HCT116 (cell line): ENCODE data around the gene CIDEA. TPM values are rescaled to one million over a fixed set of nuclear protein-coding genes. Genes with fewer than 3 reads are reported as not detected.

Experiments used
- ATAC-seq: fragments of 200-7000 bp; cut with Tn5 transposase; 2 replicates; pipeline ENCODE4 v1.9.1; 2020; ENCODE audit warnings: mild to moderate bottlenecking, moderate library complexity
- BruUV-seq: library from RNA; stranded (reverse); fragments of 400-500 nt; replicated peaks from 2 replicates; lab custom pipeline; 2021; lab: Mats Ljungman, UMichigan
- CTCF ChIA-PET: fragments of 300-600 bp; sonication (Branson Sonifier 250); formaldehyde crosslinking; loops from one replicate; lab custom pipeline; 2021; ENCODE audit warnings: antibody characterized with exemption; lab: Charles Lee
- POLR2A ChIA-PET: fragments of 300-600, 350-600 bp; sonication (Branson Sonifier 250); formaldehyde crosslinking; loops from one replicate; lab custom pipeline; 2021; ENCODE audit warnings: antibody characterized with exemption; lab: Charles Lee
- RAD21 ChIA-PET, 2 experiments: fragments of 300-600 bp; sonication (Branson Sonifier 250); formaldehyde crosslinking; loops; one replicate each; lab custom pipeline; 2023; ENCODE audit warnings: low total read pairs in 2 of 2; ENCODE audit not compliant: uncharacterized antibody in 2 of 2, unreplicated experiment in 2 of 2, low non-redundant PET in 1 of 2; lab: Charles Lee
- DNase-seq: peaks from one replicate; pipeline ENCODE4 v3.0.0-alpha.2; 2010; ENCODE audit warnings: low read depth, low spot score
- H2AFZ ChIP-seq: fragments of 200-600 bp; shearing (Covaris generic), sonication (generic); 2 replicates; pipeline ENCODE4 v1.6.1; 2017; ENCODE audit warnings: low read depth, mixed run types, mixed read lengths, antibody characterized with exemption, low read length; ENCODE audit not compliant: poor library complexity, severe bottlenecking
- H3K27ac ChIP-seq: 2 replicates; pipeline ENCODE4 v1.5.1; 2012; ENCODE audit warnings: low read depth, low read length
- H3K27me3 ChIP-seq: fragments of 200-600 bp; sonication (generic); 2 replicates; pipeline ENCODE4 v1.6.1; 2016; ENCODE audit warnings: mixed run types, low read length, mixed read lengths; ENCODE audit not compliant: insufficient read depth
- H3K36me3 ChIP-seq, 2 experiments: fragments of 200-500 bp in 1 of 2; fragments of 200-600 bp in 1 of 2; sonication (Bioruptor generic) in 1 of 2; sonication (generic) in 1 of 2; 2 replicates each; pipeline versions ENCODE4 v1.5.1 to v1.6.1; 2014 to 2016; ENCODE audit warnings: low read length in 2 of 2, inconsistent platforms in 1 of 2, mixed read lengths in 1 of 2, mixed run types in 1 of 2; ENCODE audit not compliant: insufficient read depth in 2 of 2, control insufficient read depth in 1 of 2
- H3K4me1 ChIP-seq, 2 experiments: fragments of 200-600 bp in 1 of 2; sonication (generic) in 1 of 2; 2 replicates each; pipeline versions ENCODE4 v1.5.1 to v1.6.1; 2012 to 2017; ENCODE audit warnings: low read length in 2 of 2, inconsistent platforms in 1 of 2, mild to moderate bottlenecking in 1 of 2, mixed read lengths in 1 of 2, mixed run types in 1 of 2, moderate library complexity in 1 of 2; ENCODE audit not compliant: insufficient read depth in 2 of 2, control insufficient read depth in 1 of 2
- H3K4me2 ChIP-seq: fragments of 200-600 bp; sonication (generic); 2 replicates; pipeline ENCODE4 v1.6.1; 2017; ENCODE audit warnings: mixed run types, low read length, mixed read lengths
- H3K4me3 ChIP-seq, 2 experiments: fragments of 200-600 bp in 1 of 2; sonication (generic) in 1 of 2; replicated peaks in 1 of 2; 2 replicates each; pipeline ENCODE4 v1.5.1; 2011 to 2016; ENCODE audit warnings: low read length in 2 of 2, control low read depth in 1 of 2, low read depth in 1 of 2, mild to moderate bottlenecking in 1 of 2, mixed read lengths in 1 of 2, mixed run types in 1 of 2
- H3K79me2 ChIP-seq: fragments of 200-600 bp; sonication (generic); 2 replicates; pipeline ENCODE4 v1.6.1; 2017; ENCODE audit warnings: mild to moderate bottlenecking, mixed run types, low read length, moderate library complexity, mixed read lengths; ENCODE audit not compliant: insufficient read depth
- H3K9ac ChIP-seq: fragments of 200-600 bp; sonication (generic); 2 replicates; pipeline ENCODE4 v1.6.1; 2016; ENCODE audit warnings: low read length, mixed read lengths
- H3K9me2 ChIP-seq: fragments of 200-600 bp; sonication (generic), shearing (Covaris generic); 2 replicates; pipeline ENCODE4 v1.6.1; 2017; ENCODE audit warnings: mixed run types, mild to moderate bottlenecking, moderate library complexity; ENCODE audit not compliant: insufficient read depth
- H3K9me3 ChIP-seq, 2 experiments: fragments of 200-500 bp in 1 of 2; fragments of 200-600 bp in 1 of 2; sonication (Bioruptor generic) in 1 of 2; sonication (generic) in 1 of 2; 2 replicates each; pipeline ENCODE4 v1.6.1; 2014 to 2017; ENCODE audit warnings: low read length in 2 of 2, mixed read lengths in 2 of 2, inconsistent platforms in 1 of 2, low read depth in 1 of 2, mild to moderate bottlenecking in 1 of 2, mixed run types in 1 of 2, moderate library complexity in 1 of 2; ENCODE audit not compliant: control insufficient read depth in 1 of 2, insufficient read depth in 1 of 2
- H4K20me1 ChIP-seq: fragments of 200-600 bp; sonication (generic), shearing (Covaris generic); 2 replicates; pipeline ENCODE4 v1.6.1; 2017; ENCODE audit warnings: mixed run types, mild to moderate bottlenecking, moderate library complexity; ENCODE audit not compliant: insufficient read depth
- CBX3 ChIP-seq: IDR thresholded peaks from 2 replicates; pipeline ENCODE4 v1.6.1; 2012; ENCODE audit warnings: low read depth
- CTCF ChIP-seq, 3 experiments: fragments of 200-600 bp in 1 of 3; sonication (generic) in 1 of 3; IDR thresholded peaks in 2 of 3; conservative IDR thresholded peaks in 1 of 3; 2 replicates each; pipeline ENCODE4 v1.5.1; 2012 to 2017; ENCODE audit warnings: low read depth in 2 of 3, low read length in 2 of 3, antibody characterized with exemption in 1 of 3, borderline replicate concordance in 1 of 3, control low read depth in 1 of 3, mild to moderate bottlenecking in 1 of 3, mixed read lengths in 1 of 3, mixed run types in 1 of 3, moderate library complexity in 1 of 3; ENCODE audit not compliant: insufficient read depth in 1 of 3
- EGR1 ChIP-seq: IDR thresholded peaks from 2 replicates; pipeline ENCODE4 v1.6.1; 2012; ENCODE audit warnings: low read depth
- JUND ChIP-seq: IDR thresholded peaks from 2 replicates; pipeline ENCODE4 v1.6.1; 2012
- MAX ChIP-seq: IDR thresholded peaks from 2 replicates; pipeline ENCODE4 v1.6.1; 2012
- POLR2A ChIP-seq: IDR thresholded peaks from 2 replicates; pipeline ENCODE4 v1.7.0; 2011; ENCODE audit warnings: borderline replicate concordance; ENCODE audit not compliant: insufficient read depth, insufficient read length; ENCODE audit errors: extremely low read depth
- POLR2AphosphoS5 ChIP-seq: IDR thresholded peaks from 2 replicates; pipeline ENCODE4 v1.6.1; 2011; ENCODE audit warnings: mild to moderate bottlenecking, low read depth, low read length, moderate library complexity
- SP1 ChIP-seq: IDR thresholded peaks from 2 replicates; pipeline ENCODE4 v1.6.1; 2012; ENCODE audit warnings: low read depth
- SRF ChIP-seq: IDR thresholded peaks from 2 replicates; pipeline ENCODE4 v1.6.1; 2012; ENCODE audit warnings: low read depth
- ZBTB33 ChIP-seq: IDR thresholded peaks from 2 replicates; pipeline ENCODE4 v1.6.1; 2011; ENCODE audit warnings: mild to moderate bottlenecking, low read length, moderate library complexity; ENCODE audit not compliant: insufficient replicate concordance; ENCODE audit errors: extremely low read depth
- ZFX ChIP-seq: fragments of 450-650 bp; IDR thresholded peaks from 2 replicates; pipeline ENCODE4 v1.6.1; 2017
- intact Hi-C: fragments of 100-400 bp; cut with micrococcal nuclease; formaldehyde crosslinking; loops from 2 replicates; pipeline ENCODE4 v1.10.0; 2022
- total RNA-seq: library from RNA; stranded (reverse); gene quantifications from one replicate; pipeline ENCODE4 v1.2.1, GENCODE V29; 2021; ENCODE audit not compliant: unreplicated experiment

The CIDEA gene
- total RNA-seq, 1 experiment from 2014 or later = not detected

GRCh38 chr18:12318334-12318697, 64.2 kb downstream of the CIDEA start:
- no TSS peak for BruUV-seq

More at GRCh38 chr18:12318334-12318697, 64.2 kb downstream of the CIDEA start:
- H3K4me2 ChIP-seq = no peak overlapping the region
- H3K36me3 ChIP-seq = peaks cover 18 to 50% of the 10 kb centered on the region in 2 experiments; a peak in 3 of 4 replicates
- TF ChIP-seq SP1 (no peak), EGR1 (no peak), SRF (no peak), MAX (no peak), POLR2AphosphoS5 (no peak), CBX3 (no peak), CTCF (IDR thresholded peaks at IDR 0.05 in 2 of 3, conservative IDR thresholded peaks at IDR 0.05 in 1 of 3; ENCODE audit: borderline replicate concordance in 1 of 3, insufficient read depth in 1 of 3, low read depth in 2 of 3, low read length in 2 of 3) (no peak), POLR2A (no peak), ZFX (no peak), JUND (no peak), ZBTB33 (no peak)
- TF ChIP-seq, all 23 proteins: peak for 0
- ChIA-PET POLR2A (no interaction called here), RAD21 (no interaction called here), CTCF (interaction anchor here (1.6 to 2.7 kb wide), 2 partner anchors 9 to 40 kb away, joined by 3 to 17 read pairs; no protein-coding TSS in a partner anchor)
- peaks cover 89% of the 10 kb centered on the region for H3K79me2 ChIP-seq
- H2AFZ ChIP-seq = no peak overlapping the region
- no peaks in the 10 kb centered on the region for H3K9me2 ChIP-seq
- H3K4me3 ChIP-seq = no peak overlapping the region
- H3K27ac ChIP-seq = no peak overlapping the region
- H4K20me1 ChIP-seq = peaks cover 5% of the 10 kb centered on the region; the same call in 1 of the 2 replicates
- no peaks in the 10 kb centered on the region for H3K4me1 ChIP-seq
- H3K27me3 ChIP-seq = no peaks in the 10 kb centered on the region
- ATAC-seq (no peak), DNase-seq (no peak)
- intact Hi-C loops = no loop called here
- no peaks in the 10 kb centered on the region for H3K9me3 ChIP-seq
- no peak overlapping the region for H3K9ac ChIP-seq
